Osteocyte (in vitro differentiated cells): ENCODE data around the gene ZNF80. TPM values are rescaled to one million over a fixed set of nuclear protein-coding genes. Genes with fewer than 3 reads are reported as not detected.
"Not testable (repeated sequence)": the region's sequence is repeated elsewhere in the genome, so short reads cannot be mapped to it uniquely, and the experiment has no call there.

ENCODE experiments used
- DNase-seq: peaks from one replicate; pipeline ENCODE4 v3.0.0; 2021; ENCODE audit warnings: mixed read lengths; ENCODE audit not compliant: unreplicated experiment; ENCODE audit errors: extremely low spot score
- H3K27ac Mint-ChIP-seq: one replicate; pipeline ENCODE4 v1.8.0; 2021; ENCODE audit warnings: mild to moderate bottlenecking, mixed read lengths; ENCODE audit not compliant: unreplicated experiment
- H3K27me3 Mint-ChIP-seq: one replicate; pipeline ENCODE4 v1.8.0; 2021; ENCODE audit warnings: mixed read lengths; ENCODE audit not compliant: unreplicated experiment
- H3K36me3 Mint-ChIP-seq: one replicate; pipeline ENCODE4 v1.8.0; 2021; ENCODE audit warnings: mixed read lengths; ENCODE audit not compliant: unreplicated experiment
- H3K4me1 Mint-ChIP-seq: one replicate; pipeline ENCODE4 v1.8.0; 2021; ENCODE audit warnings: mixed read lengths; ENCODE audit not compliant: unreplicated experiment
- H3K4me3 Mint-ChIP-seq: one replicate; pipeline ENCODE4 v1.8.0; 2021; ENCODE audit warnings: mild to moderate bottlenecking, moderate library complexity, mixed read lengths; ENCODE audit not compliant: unreplicated experiment
- H3K9me3 Mint-ChIP-seq: one replicate; pipeline ENCODE4 v1.8.0; 2021; ENCODE audit warnings: mixed read lengths; ENCODE audit not compliant: unreplicated experiment
- long read RNA-seq: library from polyadenylated mRNA; unstranded; transcript quantifications from one replicate; pipeline ENCODE4 v2.0.0, GENCODE V29; 2021
- total RNA-seq: library from RNA; stranded (reverse); gene quantifications from 2 replicates; pipeline ENCODE4 v1.2.1, GENCODE V29; 2021
- TF ChIP-seq, protein P1 (sequence below): fragments of 200-600 bp; sonication (generic); IDR thresholded peaks from 2 replicates; pipeline ENCODE4 v1.5.0; 2021; ENCODE audit warnings: antibody characterized with exemption, mild to moderate bottlenecking, moderate library complexity

The ZNF80 gene
- total RNA-seq: not detected in 2 replicates
- long read RNA-seq: 0 reads

DNA sequence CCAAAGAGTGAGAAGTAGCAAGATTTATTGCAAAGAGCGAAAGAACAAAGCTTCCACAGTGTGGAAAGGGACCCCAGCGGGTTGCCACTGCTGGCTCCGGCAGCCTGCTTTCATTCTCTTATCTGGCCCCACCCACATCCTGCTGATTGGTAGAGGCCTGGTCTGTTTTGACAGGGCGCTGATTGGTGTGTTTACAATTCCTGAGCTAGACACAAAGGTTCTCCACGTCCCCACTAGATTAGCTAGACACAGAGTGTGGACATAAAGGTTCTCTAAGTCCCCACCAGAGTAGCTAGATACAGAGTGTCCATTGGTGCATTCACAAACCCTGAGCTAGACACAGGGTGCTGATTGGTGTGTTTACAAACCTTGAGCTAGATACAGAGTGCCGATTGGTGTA is at the start of gene ZNF80:
Gene ZNF80 (minus strand): TSS at position 101 of the 400 bp plus-strand sequence. CDS start 504 bp downstream, outside the sequence.
- H3K36me3 Mint-ChIP-seq, H3K4me1 Mint-ChIP-seq, H3K9me3 Mint-ChIP-seq, H3K27ac Mint-ChIP-seq, H3K27me3 Mint-ChIP-seq, H3K4me3 Mint-ChIP-seq, DNase-seq: not testable (repeated sequence)

DNA sequence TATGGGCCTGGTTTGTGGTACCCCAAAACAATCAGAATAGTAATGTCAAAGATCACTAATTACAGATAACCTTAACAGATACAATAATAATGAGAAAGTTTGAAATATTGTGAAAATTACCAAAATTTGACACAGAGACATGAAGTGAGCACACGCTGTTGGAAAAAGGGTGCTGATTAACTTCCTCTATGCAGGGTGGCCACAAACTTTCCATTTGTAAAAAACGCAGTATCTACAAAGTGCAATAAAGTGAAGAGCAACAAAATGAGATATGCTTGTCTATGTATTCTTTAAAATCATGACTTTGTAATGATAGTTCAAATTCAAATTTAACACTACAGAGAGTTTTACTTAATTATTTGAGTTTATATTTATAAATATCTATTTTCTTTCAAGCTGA is 48.9 kb upstream of the ZNF80 start:
- no peak for DNase-seq
- no peaks in the 10 kb centered on the region for H3K9me3 Mint-ChIP-seq
- TF ChIP-seq, protein P1, sequence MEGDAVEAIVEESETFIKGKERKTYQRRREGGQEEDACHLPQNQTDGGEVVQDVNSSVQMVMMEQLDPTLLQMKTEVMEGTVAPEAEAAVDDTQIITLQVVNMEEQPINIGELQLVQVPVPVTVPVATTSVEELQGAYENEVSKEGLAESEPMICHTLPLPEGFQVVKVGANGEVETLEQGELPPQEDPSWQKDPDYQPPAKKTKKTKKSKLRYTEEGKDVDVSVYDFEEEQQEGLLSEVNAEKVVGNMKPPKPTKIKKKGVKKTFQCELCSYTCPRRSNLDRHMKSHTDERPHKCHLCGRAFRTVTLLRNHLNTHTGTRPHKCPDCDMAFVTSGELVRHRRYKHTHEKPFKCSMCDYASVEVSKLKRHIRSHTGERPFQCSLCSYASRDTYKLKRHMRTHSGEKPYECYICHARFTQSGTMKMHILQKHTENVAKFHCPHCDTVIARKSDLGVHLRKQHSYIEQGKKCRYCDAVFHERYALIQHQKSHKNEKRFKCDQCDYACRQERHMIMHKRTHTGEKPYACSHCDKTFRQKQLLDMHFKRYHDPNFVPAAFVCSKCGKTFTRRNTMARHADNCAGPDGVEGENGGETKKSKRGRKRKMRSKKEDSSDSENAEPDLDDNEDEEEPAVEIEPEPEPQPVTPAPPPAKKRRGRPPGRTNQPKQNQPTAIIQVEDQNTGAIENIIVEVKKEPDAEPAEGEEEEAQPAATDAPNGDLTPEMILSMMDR: no peak
- no peak overlapping the region for H3K27ac Mint-ChIP-seq
- H3K36me3 Mint-ChIP-seq: no peaks in the 10 kb centered on the region
- H3K27me3 Mint-ChIP-seq: peaks cover 23% of the 10 kb centered on the region
- H3K4me3 Mint-ChIP-seq: no peak overlapping the region
- no peaks in the 10 kb centered on the region for H3K4me1 Mint-ChIP-seq

DNA sequence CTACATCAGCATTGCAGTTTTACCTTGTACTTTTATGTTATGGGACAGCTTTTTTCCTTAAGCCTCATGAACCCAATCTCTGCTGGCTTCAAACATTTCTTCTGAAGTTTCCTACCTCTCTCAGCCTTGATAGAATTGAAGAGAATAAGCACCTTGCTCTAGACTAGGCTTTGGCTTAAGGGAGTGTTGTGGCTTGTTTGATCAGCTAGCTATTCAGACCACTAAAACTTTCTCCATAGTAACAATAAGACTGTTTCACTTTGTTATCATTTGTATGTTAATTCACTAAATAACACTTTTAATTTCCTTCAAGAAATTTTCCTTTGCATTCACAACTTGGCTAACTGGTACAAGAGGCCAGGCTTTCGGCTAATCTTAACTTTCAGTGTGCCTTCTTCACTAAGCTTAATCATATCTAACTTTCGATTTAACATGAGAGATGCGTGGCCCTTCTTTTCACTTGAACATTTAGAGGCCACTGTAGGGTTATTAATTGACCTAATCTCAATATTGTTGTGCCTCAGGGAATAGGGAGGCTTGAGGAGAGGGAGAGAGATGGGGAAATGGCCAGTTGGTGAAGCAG is 48.4 kb upstream of the ZNF80 start:
- Mint-ChIP-seq H3K27ac (no peak overlapping the region), H3K4me1 (no peaks in the 10 kb centered on the region), H3K4me3 (no peak overlapping the region), H3K27me3 (peaks cover 23% of the 10 kb centered on the region), H3K36me3 (no peaks in the 10 kb centered on the region), H3K9me3 (no peaks in the 10 kb centered on the region)
- no peak for DNase-seq
- TF ChIP-seq, protein P1: no peak

DNA sequence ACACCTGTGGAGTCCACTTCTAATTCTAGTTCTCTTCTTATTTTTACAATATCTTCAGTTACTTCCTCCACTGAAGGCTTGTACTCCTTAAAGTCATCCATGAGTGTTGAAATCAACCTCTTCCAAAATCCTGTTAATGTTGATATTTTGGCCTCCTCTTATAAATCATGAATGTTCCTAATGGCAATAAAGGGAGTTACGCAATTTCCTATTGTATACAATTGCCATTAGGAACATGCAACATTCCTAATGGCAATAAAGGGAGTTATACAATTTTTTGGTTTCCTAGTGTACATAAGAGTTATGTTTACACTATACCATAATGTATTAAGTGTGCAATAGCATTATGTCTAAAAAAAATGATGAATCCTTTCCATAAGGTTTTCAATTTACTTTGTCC is 47.3 kb upstream of the ZNF80 start:
- Mint-ChIP-seq H3K36me3 (no peaks in the 10 kb centered on the region), H3K9me3 (no peaks in the 10 kb centered on the region), H3K4me3 (no peak overlapping the region), H3K4me1 (no peaks in the 10 kb centered on the region), H3K27me3 (peaks cover 23% of the 10 kb centered on the region), H3K27ac (no peak overlapping the region)
- no peak for DNase-seq
- TF ChIP-seq, protein P1: no peak

DNA sequence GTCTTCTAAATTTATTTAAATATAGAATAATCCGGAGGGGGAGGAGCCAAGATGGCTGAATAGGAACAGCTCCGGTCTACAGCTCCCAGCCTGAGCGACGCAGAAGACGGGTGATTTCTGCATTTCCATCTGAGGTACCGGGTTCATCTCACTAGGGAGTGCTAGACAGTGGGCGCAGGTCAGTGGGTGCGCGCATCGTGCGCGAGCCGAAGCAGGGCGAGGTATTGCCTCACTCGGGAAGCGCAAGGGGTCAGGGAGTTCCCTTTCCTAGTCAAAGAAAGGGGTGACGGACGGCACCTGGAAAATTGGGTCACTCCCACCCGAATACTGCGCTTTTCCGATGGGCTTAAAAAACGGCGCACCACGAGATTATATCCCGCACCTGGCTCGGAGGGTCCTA is 39.5 kb upstream of the ZNF80 start:
- peaks cover 26% of the 10 kb centered on the region for H3K9me3 Mint-ChIP-seq
- H3K4me1 Mint-ChIP-seq, H3K27me3 Mint-ChIP-seq, H3K36me3 Mint-ChIP-seq, H3K4me3 Mint-ChIP-seq, H3K27ac Mint-ChIP-seq, DNase-seq: not testable (repeated sequence)

DNA sequence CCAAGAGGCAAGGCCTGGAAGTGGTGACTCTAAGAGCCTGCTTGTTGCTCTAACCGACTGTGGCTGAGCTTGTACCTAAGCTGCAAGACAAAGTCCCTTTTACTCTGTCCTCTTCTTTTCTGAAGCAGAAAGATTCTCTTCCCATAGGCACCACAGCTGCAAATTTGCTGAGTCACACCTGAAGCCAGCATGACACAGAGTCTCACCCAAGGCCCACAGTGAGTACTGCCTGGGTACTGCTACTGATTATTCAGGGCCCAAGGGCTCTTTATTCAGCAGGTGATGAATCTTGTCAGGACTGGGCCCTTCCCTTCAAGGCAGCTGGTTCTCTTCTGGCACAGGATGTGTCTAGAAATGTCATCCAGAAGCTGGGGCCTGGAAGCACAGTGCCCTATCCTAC is 37.6 kb upstream of the ZNF80 start:
- no peak overlapping the region for H3K27ac Mint-ChIP-seq
- no peaks in the 10 kb centered on the region for H3K36me3 Mint-ChIP-seq
- H3K4me3 Mint-ChIP-seq: no peak overlapping the region
- DNase-seq: no peak
- H3K9me3 Mint-ChIP-seq: peaks cover 28% of the 10 kb centered on the region
- no peaks in the 10 kb centered on the region for H3K27me3 Mint-ChIP-seq
- H3K4me1 Mint-ChIP-seq: no peaks in the 10 kb centered on the region
- TF ChIP-seq, protein P1: no peak
